Body of pancreas (tissue), 4 donors: ENCODE results near the gene GIGYF2.

Experiments
- POLR2A ChIP-seq, 3 donors: fragments of 450-650 bp; IDR thresholded peaks; one replicate each; pipeline ENCODE4 v1.6.1; 2016; ENCODE audit warnings: antibody characterized with exemption in 3 of 3, mild to moderate bottlenecking in 2 of 3
- TF ChIP-seq, protein P1 (sequence below), 7 experiments: fragments of 450-650 bp in 4 of 7; fragments of 200-600 bp in 3 of 7; sonication (generic) in 3 of 7; IDR thresholded peaks; one replicate each; pipeline ENCODE4 v1.5.1; 2016 to 2019; ENCODE audit warnings: antibody characterized with exemption in 7 of 7

DNA sequence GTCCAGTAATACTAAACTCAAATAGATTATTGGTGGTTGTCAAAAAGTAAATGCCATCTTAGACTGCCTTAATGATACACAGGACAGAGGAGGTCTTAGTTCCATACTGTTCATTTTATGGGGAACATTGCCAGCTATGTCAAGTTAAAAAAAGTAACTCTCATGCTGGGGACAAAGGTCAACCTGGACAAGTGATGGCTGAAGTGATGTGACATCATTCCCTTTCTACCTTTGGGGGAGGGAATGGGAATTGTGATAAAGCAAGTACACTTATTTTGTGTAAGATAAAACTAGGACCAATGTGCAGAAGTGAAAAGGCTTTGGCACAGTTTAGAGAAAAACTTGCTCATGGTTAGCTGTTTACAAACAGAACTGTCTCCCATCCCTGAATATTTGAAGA is 148.9 kb downstream of the GIGYF2 start:
- TF ChIP-seq, protein P1, sequence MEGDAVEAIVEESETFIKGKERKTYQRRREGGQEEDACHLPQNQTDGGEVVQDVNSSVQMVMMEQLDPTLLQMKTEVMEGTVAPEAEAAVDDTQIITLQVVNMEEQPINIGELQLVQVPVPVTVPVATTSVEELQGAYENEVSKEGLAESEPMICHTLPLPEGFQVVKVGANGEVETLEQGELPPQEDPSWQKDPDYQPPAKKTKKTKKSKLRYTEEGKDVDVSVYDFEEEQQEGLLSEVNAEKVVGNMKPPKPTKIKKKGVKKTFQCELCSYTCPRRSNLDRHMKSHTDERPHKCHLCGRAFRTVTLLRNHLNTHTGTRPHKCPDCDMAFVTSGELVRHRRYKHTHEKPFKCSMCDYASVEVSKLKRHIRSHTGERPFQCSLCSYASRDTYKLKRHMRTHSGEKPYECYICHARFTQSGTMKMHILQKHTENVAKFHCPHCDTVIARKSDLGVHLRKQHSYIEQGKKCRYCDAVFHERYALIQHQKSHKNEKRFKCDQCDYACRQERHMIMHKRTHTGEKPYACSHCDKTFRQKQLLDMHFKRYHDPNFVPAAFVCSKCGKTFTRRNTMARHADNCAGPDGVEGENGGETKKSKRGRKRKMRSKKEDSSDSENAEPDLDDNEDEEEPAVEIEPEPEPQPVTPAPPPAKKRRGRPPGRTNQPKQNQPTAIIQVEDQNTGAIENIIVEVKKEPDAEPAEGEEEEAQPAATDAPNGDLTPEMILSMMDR (IDR thresholded peaks at IDR 0.05) = no peak
- no peak for TF ChIP-seq POLR2A (IDR thresholded peaks at IDR 0.05)
